NCI-H1105 (cell line): ENCODE results near the gene NCSTN.
A peak's percentile ranks its signal among the peaks of the same experiment; 100 is the strongest.

Experiments used
- DNase-seq: peaks from one replicate; lab custom pipeline; 2025; lab: John Stamatoyannopoulos, UW

Gene NCSTN

DNA sequence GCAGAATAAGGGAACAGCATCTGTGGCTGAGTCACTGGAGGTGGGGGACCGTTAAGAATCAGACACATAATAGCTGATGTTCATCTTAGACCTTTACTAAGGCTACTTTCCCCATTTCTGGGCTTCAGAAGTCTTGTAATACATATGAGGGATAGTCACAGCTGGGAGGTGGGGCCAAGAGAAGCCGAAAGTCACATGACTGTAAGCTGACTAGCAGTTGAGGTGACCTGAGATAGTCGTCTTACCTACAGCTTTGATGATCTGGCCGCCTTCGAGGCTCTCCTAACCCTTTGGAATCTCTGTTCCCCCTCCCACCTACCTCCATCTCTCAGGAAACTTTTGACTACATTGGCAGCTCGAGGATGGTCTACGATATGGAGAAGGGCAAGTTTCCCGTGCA lies 9.4 kb downstream of the NCSTN start:
- no peak for DNase-seq

DNA sequence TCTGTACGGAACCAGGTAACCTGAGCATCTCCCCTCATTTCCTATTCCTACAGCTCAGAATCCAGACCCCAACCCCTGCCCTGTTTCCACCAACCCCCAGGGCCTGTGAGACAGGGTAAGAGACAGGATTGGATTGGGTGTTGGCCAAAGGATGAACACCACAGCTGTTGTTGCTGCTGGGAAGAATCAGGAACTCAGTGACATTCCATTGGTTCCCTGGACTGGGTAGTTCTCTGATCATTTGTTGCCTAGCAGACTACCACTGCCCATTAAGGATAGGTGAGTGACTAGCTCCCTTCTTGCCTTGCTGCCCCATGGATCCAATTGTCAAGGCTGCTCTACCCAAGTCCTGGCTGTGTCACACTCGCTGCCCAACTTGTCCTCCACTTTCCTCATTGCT lies 10.0 kb downstream of the NCSTN start:
- DNase-seq, result no peak

DNA sequence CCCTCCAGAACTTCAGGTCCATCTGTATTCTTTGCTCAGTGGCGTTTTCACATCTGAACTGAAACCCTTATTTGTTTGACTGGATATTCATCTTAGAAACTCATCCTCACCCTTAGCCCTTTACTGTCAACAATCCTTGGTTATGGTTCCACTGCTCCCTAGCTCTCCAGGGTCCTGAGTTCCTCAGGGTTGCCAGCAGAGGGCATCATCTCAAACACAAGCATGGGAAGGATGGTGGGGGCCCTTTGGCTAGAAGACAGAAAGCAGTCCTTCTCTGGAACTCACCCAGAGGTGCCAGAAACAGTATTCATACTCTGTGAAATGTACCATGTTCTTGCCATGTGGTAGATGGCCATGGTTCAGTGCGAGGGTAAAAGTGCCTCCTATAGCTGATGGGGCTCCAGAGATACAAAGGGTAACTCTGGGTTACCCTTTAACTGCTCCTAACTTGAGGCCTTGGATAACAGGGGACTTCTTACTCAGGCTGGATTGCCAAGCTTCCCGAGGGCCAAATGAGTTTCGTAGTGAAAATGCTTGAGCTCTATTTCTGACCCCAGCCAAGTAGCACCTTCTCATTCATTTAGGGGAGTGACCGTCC lies 11.3 kb downstream of the NCSTN start:
- DNase-seq, result peak; percentile 4

DNA sequence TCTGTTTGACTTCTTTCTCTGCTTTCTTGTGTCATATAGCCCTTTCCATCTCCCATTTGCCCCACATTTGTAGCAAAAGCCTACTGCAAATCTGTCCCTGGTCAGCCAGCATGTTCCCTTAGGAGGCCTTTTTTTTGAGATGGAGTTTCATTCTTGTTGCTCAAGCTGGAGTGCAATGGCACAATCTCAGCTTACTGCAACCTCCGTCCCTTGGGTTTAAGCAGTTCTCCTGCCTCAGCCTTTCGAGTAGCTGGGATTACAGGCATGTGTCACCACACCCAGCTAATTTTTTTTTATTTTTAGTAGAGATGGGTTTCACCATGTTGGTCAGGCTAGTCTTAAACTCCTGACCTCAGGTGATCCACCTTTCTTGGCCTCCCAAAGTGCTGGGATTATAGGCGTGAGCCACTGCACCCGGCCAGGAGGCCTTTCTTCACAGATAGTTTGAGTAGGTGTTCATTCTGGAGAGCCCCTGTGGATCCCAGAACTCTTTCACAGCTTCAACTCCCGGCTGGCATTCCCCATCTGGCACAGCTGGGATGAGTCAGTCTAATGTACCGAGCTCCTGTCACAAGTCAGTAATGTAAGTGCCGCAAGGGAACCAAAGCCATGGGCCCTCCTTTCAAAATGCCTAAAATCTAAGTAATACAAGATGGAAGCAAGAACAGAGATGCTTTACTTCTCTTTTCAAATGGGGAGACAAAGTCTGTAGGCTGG lies 14.3 kb downstream of the NCSTN start:
- DNase-seq, result no peak

DNA sequence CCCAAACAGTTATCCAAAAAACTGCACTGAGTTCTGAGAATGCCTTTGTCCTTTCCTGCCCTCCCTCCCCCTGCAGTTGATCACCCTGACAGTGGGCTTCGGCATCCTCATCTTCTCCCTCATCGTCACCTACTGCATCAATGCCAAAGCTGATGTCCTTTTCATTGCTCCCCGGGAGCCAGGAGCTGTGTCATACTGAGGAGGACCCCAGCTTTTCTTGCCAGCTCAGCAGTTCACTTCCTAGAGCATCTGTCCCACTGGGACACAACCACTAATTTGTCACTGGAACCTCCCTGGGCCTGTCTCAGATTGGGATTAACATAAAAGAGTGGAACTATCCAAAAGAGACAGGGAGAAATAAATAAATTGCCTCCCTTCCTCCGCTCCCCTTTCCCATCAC lies 14.9 kb downstream of the NCSTN start:
- DNase-seq, result no peak

DNA sequence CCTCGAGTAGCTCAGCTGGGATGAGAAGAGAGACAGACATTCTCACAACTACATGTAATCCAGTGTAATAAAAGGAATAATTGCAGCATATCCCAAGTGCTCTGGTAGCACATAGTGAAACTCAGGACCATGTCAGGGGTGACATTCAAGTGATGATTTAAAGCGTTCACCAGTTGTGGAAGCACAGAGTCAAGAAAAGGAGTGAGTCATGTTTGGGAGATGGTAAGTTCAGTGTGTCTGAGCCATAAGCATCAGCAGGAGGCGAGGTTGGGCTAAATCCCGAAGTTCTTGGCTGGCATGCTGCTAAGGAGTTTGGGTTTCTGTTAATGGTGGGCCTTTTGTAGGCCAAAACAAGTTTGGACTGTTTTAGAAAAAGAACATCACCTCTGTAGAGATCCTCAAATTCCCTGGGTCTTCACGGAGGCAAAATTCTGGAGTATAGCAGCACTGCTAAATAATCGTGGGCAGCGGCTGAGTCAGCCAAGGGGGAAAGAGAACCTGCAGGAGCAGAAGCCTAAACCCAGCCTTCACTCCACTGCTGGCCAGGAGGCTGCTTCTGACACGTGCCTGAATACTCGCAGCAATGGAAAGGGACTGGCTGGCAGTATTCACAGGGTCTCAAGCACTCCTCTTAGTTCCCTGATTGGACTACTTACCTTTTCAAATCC lies 16.5 kb downstream of the NCSTN start:
- DNase-seq, result no peak

DNA sequence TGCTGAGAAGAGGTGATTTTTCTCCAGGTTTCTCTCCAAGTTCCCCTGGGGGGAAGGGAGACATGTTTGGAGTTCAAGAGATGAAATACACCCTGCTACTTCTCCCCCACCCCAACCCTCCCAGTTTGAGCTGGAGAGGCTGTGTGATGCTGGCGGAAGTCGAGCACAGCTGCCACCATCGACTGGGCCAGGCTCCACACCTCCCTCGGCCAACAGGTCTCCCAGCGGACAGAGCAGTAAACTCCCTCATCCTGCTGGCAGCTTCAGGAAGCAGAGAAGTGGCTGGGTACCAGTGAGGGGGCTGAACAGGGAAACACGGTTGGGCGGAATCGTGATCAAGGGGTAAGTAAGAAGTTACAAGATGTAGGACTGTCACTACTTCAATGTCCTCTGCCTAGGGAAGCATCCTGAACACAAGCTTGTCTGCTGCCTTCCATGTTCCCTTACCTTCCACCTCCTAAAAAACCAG lies 17.1 kb downstream of the NCSTN start:
- DNase-seq, result no peak

DNA sequence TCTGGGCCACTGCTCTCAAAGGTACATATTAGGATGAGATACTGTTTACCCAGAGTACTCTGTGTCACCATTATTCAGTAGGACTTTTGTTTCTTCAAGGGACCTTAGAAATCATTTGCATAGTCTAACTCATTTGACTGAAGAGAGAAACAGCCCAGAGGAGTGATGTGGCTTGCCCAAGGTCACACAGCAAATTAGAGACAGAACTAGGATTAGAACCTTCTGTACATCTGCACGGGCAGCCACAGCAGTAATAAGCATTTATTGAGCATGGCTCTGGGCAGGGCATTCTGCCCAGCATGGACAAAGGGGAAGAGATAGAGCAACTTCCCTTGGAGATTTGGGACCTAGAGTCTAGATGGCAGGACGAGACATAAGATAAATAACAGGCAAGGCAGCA lies 18.0 kb downstream of the NCSTN start:
- DNase-seq, result no peak

DNA sequence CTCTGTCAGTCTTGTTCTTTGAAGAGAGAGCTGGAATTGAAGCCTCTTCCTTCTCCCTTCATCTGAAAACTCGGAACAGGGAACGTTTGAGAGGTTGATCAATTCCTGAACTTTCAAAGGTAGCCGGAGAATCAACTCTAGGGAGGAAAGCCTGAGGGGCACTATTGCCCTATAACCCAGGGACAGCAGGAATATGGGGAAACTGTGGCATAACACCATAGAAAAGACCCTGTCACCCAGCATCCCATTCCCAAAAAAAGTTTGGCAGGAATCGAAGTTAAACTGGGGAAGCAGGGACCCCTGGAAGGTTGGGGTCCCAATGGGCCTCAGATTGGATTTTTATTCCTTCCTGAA lies 18.6 kb downstream of the NCSTN start:
- no peak for DNase-seq

DNA sequence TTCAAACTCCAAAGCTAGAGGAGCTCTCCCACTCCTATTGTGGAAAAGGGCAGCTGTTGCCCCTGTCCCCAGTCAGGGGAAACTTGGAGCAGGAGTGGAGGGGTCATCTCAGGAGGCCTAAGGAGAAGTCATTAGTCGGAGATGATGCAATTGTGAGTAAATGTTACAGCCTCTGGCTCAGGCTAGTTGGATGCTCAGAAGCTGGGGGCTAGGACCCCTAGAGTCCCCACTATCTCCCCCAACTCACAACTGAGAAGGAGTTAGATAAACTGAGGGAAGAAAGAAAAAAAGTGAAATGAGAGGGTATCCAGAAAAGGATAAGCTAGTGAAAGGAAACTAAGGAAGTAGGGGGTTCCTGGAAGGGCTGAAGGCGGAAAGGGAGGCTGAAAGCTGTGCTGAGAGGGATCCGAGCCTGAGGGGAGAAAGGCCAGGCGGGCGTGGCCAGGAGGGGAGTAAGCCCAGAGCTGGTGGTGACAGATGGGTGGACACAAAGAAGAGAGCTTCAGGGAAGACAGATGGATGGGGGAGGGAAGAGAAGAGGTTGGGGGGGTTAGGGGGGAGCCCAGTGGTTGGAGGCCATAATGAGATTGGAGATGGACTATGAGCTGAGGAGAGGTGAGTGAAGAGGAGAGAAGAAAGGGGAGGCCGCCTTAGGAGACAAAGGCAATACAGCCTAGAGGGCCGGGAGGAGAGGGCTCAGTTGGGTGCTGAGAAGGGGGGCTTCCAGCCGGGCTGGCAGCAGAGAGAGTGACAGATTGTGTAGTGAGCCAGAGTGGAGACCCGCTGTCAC lies 19.2 kb downstream of the NCSTN start:
- DNase-seq, result no peak

DNA sequence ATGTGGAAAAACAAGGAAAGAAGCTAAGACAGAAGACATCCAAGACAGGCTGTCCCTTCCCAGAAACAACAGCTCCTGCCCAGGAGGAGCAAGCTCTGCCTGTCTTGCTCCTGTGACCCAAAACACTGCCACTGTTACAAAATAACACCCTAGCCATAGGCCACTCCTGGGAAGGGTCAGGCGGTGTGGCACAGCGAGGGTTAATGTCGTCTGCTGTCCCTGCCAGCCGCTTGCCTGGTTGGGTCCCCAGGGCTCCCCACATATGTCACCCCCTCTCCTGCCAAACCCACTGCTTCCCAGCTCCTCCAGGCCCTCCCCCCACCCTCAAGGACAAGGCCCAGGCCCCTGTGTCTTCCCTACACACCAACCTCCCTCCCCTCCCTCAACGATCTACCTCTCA lies 19.8 kb downstream of the NCSTN start:
- no peak for DNase-seq

DNA sequence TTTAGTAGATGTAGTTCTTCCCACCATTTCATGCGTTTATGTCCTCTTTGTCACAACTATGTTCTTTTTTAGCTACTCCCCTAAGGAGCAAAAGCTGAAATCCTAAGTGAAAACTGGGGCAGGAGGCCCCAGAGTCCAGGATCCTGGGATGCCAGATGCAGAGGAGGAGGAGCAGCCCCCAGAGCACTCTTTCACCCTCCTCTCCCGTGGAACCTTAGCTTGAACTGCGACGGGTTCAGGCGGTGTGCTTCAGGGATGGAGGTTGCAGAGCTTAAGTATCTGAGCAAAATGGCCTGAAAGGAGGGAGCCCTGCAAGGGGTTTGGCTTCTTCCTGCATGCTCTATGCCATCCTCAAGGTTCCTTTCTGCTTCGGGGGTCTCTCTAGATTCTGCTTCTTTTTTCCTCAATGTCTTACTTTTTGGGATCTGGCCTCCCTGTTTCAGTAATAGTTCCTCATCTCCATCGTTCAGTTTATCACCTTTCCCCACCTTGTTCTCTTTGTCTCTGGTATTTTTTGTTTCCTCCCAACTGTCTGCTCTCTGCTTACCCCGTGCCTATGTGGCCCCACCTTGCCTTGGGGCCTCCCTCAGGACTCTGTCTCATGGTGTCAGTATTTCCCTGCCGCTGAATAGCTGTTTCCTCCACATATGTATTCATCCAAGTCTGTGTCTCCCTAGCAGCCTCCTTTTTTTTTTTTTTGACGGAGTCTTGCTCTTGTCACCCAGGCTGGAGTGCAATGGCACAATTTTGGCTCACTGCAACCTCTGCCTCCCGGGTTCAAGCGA lies 21.0 kb downstream of the NCSTN start:
- no peak for DNase-seq

DNA sequence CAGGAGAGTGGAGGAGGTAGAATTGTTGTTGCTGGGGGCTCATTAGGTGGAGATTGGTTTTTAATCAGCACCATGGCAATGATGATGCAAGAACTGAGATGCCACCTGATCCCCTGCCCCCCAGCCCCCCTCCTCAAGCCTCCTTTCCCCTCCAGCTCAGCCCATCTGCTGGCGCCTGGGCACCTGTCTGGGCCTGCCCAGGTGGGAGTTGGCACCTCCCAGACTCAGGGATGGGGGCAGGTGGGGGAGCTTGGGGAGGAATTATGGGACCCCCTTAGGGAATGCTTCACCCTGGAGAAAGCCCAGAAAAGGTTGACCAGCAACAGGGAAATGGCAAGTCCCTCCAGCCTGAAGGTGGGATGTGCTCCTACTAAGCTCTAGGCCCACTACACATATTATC lies 22.1 kb downstream of the NCSTN start:
- DNase-seq, result peak; percentile 14

DNA sequence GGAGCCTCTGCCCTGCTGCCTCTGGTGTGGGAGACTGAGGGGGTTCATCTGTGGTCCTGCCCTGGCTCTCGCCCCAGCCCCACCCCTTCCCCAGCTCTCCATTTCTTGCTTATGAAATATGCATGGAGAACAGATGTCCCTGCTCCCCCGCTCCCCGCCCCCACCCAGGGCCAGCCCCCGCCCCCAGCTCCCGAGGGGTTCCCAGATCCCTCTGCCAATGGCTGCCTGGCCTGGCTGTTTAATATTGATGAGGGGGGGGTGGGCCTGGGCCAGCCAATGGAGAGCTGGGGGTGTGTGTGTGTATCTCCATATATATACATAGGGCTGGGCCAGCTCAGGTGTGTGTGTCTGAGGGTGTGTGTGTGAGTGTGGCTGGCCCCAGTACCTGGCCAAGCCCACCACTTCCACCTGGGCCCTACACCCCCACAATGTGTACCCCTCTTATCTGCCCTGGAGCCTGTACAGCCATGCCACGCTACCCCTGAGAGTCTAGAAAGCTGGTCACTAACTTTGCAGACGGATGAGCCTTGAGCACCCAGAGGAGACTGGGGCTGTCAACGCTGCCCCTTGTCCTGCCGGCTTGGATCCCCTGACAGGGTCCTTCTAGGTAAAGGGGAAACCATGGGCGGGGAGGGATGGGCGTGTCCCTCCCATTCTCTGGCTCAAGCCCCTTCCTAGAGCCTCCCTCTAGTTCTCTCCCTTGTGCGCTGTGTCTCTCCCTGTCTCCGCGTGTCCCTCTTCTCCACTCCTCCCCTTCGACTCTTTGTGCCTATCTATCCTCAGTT lies 23.7 kb downstream of the NCSTN start, which contains the start of gene NHLH1:
NHLH1 (plus strand) TSS at position 341 of the 785 bp plus-strand sequence. CDS start 3,661 bp downstream, outside the sequence.
- DNase-seq, result no peak

DNA sequence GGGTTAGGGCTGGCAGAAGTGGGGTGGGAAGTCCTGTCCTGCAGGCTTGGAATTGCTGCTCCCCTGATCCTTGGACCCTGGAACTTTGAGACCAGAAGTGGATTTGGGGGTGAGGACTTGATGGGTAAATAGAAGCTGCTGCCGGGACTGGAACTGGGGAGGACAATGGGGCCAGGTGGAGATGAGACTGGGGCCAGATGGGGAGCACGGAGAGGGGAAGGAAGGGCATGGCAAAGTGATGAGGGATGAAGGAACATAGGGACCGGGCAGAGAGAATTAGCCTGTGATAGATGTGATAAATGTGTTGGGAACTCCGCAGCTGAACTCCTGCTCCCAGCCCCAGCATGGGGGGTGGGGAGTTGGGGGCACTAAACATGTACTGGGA lies 24.3 kb downstream of the NCSTN start:
- no peak for DNase-seq

DNA sequence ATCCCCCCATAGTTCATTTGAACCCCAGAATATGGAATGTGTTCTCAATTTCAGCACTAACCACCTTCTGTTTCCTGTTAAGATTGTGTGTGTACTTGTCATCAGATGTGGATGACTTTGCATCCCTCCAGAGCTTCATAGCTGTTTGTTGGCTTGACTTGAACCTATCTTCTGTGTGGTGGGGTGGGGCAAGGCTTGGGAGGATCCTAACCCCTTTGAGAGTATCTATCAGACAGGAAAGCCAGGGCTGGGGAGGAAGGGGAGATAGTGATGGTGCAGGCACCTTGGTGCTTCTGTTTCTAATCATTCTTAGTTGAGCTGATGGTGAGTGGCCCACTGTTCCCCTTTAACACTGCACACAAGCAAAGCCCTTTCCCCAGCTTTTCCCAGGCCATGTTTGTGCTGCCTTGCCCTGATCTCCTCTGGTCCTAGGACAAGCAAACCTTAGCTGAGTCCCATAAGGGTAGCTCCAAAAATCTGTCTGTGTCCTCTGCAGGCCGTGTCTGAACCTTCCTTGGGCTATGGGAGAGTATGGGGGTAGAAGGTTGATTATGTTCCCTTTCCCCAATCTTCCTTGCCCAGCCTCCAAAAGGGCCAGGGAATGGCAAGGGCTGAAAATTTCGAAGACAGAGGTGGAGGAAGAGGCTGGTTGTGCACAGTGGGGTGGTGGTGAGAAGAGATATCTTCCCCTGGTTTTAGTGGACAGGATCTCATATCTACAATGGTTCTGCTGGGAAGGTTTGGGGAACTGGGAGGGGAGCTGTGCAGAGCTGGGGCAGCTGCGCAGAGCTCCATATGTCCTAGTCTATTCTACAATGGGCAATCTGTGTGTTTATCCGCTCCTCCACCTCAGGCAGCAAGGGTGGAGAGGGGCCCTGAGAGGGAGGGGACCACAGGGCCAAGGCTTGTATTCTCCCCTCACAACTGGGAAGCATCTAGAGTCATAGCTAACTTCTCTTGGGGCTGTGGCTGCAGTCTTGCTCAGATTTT lies 25.0 kb downstream of the NCSTN start:
- no peak for DNase-seq

DNA sequence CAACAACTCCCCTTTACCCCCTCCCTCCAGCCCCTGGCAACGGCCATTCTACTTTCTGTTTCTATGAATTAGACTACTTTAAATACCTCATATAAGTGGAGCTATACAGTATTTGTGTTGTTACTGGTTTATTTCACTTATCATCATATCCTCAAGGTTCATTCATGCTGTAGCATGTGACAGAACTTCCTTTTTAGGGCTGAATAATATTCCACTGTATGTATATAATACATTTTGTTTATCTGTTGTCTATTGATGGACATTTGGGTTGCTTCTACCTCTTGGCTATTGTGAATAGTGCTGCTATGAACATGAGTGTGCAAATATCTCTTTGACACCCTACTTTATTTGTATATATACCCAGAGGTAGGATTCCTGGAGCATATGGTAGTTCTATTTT lies 25.9 kb downstream of the NCSTN start:
- no peak for DNase-seq

DNA sequence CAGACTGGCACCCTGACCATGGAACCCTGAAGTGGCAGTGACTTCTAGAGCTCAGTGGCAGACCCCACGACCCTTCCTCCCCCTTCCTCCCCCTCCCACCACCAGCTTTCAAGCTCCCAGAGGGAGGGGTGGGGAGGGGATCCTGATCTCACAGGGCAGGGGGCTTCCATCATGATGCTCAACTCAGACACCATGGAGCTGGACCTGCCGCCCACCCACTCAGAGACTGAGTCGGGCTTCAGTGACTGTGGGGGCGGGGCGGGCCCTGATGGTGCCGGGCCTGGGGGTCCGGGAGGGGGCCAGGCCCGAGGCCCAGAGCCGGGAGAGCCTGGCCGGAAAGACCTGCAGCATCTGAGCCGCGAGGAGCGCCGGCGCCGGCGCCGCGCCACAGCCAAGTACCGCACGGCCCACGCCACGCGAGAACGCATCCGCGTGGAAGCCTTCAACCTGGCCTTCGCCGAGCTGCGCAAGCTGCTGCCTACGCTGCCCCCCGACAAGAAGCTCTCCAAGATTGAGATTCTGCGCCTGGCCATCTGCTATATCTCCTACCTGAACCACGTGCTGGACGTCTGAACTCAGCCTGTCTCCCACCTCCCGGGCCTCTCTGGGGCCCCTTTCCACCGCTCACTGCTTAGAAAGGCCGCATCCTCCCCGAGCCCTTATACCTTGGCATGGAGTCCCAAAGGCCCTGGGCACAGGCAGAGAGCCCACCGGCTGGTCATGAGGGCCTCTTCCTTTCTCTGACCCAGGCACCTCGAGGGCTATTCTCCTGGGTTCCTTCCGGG lies 27.6 kb downstream of the NCSTN start:
- DNase-seq, result no peak

DNA sequence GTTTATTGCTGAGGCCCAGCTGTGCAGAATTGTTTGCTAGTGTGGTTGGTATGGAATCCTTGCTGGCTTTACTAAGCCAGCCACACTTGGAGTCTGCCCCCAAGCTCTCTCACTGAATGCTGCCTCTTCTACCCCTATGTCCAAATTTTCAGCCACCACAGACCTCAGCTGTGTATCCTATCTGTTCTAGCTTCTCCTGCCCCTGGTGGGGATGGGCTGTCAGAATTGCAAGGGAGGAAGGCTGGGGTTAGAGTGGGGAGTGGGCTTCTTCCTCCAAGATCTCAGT lies 28.1 kb downstream of the NCSTN start:
- no peak for DNase-seq
